HG03457 (cell line): ENCODE results near the gene PSAP.
A peak's percentile ranks its signal among the peaks of the same experiment; 100 is the strongest.
"Not testable (repeated sequence)": the region's sequence is repeated elsewhere in the genome, so short reads cannot be mapped to it uniquely, and the experiment has no call there.

Experiments used
- ATAC-seq: cut with Tn5 transposase; IDR thresholded peaks from one replicate; pipeline ENCODE4 v1.9.1; 2021; ENCODE audit warnings: moderate number of reproducible peaks; ENCODE audit not compliant: unreplicated experiment

Gene PSAP

DNA sequence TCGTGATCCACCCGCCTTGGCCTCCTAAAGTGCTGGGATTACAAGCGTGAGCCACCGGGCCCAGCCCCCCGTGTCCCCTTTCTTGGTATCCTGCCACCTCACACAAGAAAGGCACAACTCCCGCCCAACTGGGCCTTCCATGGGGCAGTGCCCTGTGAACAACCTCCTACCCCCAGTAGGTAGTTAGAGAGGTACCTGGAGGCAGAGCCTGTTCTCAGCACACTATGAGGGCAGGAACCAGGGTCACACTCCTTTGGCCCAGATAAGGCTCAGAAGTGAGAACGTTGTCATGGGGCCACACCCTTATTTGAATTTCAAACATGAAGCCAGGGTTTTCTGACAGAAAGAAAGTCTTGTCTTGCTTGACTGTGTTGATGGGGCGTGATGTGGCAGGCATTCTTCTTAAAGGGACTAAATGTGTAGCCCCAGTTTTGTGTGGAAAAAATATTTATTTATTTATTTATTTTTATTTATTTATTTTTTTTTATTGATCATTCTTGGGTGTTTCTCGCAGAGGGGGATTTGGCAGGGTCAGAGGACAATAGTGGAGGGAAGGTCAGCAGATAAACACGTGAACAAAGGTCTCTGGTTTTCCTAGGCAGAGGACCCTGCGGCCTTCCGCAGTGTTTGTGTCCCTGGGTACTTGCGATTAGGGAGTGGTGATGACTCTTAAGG is 23.8 kb upstream of the PSAP start:
- not testable (repeated sequence) for ATAC-seq

GRCh38 chr10:71873582-71874211 is 22.6 kb upstream of the PSAP start:
- peak; percentile 95 for ATAC-seq

DNA sequence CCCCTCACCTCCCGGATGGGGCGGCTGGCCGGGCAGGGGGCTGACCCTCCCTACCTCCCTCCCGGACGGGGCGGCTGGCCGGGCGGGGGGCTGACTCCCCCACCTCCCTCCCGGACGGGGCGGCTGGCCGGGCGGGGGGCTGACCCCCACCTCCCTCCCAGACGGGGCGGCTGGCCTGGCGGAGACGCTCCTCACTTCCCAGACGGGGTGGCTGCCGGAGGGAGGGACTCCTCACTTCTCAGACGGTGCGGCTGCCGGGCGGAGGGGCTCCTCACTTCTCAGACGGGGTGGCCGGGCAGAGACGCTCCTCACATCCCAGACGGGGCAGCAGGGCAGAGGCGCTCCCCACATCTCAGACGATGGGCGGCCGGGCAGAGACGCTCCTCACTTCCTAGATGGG is 18.6 kb upstream of the PSAP start:
- not testable (repeated sequence) for ATAC-seq

GRCh38 chr10:71868192-71868697 is 17.2 kb upstream of the PSAP start:
- no peak for ATAC-seq

DNA sequence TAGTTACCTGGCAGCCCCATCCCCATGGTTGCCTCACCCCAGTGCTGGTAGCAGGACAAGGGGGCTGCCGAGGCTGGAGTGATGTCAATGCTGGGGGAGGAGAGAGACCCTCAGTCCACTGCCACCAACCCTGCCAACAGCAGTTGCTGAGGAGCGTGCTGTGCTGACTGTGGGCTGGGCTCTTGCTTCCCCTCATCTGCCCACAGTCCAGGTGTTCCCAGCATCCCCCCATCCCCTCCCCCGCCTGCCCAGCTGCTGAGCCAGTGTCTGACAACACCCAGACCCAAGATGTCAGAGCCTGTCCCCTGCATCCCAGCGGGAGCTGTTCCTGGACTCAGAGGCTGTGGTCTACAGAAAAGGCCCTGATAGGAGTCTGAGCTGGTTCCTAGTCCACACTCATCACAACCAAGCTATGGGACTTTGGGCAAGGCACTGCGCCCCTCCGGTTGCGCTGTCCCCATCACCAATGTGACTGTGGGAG is 14.6 kb upstream of the PSAP start:
- ATAC-seq, result no peak

GRCh38 chr10:71864911-71865361 is 13.9 kb upstream of the PSAP start:
- no peak for ATAC-seq

- ATAC-seq, result no peak
Observed at GRCh38 chr10:71863203-71863602, 12.2 kb upstream of the PSAP start.

GRCh38 chr10:71860243-71861029 is 9.4 kb upstream of the PSAP start:
- ATAC-seq, result no peak

- ATAC-seq, result no peak
Observed at GRCh38 chr10:71857934-71858890, 7.2 kb upstream of the PSAP start.

DNA sequence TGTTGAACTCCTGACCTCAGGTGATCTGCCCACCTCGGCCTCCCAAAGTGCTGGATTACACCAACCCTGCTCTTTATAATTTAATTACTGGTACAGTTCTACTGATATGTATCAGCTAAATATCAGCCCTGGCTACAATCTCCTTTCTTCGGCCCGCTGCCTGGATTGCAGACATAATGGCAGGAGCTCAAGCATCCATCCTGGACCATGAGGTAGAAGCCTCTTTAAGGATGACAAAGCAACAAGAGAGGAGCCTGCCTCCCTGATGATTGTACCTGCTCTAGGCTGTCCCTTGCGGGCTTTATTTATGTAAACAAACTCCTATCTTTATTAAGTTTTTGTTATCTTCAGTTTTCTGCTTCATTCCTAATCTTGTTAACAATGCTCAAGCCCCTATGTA is 5.6 kb upstream of the PSAP start:
- no peak for ATAC-seq

DNA sequence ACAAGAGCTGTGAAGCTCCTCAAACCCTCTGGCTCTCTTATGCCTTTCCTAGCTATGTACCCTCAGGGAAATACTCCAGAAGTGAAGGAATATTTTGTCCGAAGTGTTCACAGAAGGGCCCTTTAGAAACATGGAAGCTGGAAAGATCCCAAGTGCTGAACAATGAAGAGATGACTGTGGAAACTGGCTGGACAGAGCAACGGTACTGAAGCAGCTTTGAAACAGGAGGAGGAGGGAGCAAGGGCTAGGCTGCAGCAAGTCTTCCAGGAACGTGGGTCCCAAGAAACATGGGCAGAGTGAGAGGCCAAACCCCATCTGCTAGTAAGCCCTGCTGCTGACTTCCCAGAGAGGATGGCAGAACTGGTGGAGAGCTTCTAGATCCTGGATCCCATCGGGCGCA is 3.0 kb upstream of the PSAP start:
- ATAC-seq, result no peak

- ATAC-seq, result no peak
Observed at GRCh38 chr10:71852355-71852937, 1.4 kb upstream of the PSAP start.

DNA sequence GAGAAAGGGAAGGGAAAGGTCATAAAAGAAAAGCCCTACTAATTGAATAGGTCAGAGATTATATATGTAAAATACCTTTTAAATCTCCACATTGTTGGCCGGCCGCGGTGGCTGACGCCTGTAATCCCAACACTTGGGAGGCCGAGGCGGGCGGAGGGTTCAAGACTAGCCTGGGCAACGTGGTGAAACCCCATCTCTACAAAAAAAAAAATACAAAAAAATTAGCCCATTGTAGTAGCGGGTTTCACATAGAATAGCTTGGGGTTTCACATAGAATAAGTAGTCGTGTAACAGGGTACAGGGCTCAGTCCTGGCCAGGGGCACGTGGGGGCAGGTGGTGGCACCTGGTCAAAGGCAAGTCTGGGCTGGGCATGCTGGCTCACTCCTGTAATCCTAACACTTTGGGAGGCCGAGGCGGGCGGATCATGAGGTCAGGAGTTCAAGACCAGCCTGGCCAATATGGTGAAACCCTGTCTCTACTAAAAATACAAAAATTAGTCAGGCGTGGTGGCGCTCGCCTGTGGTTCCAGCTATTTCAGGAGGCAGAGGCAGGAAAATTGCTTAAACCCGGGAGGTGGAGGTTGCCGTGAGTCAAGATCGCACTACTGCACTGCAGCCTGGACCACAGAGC is 529 bp upstream of the PSAP start:
- ATAC-seq, result not testable (repeated sequence)

DNA sequence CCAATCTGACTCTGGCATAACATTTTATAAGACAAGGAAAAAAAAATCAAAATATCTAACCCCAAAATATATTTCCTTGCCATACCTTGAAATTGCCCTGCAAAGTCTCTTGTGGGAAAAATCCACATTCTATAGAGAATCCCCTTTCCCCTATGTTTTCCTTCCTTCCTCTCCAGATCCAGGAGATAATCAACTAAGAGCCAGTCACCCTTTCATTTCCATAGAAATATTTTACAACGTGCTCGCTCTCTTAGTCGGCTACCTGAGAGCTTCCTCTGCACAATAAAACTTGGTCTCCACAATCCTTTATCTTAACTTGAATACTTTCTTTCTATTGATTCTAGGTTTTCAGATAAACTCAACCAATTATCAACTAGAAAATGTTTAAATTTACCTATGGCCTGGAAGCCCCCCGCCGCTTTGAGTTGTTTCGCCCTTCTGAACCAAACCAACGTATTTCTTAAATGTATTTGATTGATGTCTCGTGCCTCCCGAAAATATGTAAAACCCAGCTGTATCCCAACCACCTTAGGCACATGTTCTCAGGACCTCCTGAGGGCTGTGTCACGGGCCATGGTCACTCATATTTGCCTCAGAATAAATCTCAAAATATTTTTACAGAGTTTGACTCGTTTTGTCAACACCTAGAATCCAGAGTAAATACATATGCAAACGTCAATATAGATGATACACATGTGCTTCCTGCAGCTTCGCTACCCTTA is 869 bp downstream of the PSAP start:
- no peak for ATAC-seq

- no peak for ATAC-seq
Observed at GRCh38 chr10:71849461-71849908, 1.6 kb downstream of the PSAP start.

GRCh38 chr10:71848325-71849275 is 2.5 kb downstream of the PSAP start:
- no peak for ATAC-seq

DNA sequence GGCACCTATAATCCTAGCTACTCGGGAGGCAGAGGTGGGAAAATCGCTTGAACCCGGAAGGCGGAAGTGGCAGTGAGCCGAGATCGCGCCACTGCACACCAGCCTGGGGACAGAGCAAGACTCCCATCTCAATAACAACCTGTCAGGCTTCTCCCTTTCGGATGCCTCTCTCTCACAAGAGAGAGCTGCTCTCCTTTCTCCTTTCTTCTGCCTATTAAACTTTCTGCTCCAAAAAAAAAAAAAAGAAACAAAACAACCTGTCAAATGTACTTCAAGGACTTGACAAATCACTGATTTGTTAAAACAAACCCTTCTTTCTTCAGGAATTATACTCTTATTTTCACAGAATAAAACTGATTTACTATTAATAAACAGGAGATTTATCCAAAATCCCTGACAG is 3.6 kb downstream of the PSAP start:
- ATAC-seq, result no peak

DNA sequence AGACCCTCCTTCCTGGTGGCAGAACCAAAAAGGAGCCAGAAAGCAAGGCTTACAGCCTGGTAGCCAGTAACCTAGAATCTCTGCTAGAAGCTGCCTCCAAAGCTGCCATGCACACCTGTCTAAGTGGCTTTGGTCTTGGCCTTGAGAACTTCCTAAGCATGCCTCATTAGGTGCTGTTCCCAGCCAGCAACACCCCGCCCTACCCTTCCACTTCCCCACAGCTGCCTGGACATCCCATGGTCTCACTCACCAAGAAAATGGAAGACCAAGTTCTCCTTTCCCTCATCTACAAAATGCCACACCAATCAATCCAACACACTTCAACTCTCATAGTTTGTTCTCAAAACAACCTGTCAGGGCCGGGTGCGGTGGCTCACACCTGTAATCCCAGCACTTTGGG is 4.2 kb downstream of the PSAP start:
- no peak for ATAC-seq
